Activated T-cell treated with anti-CD3 and anti-CD28 coated beads, Interleukin-2, amount 50 U/mL, for 24 hours (primary cell): ENCODE results near the gene MSI2.

Experiments used
- DNase-seq: peaks from one replicate; pipeline ENCODE4 v3.0.0-alpha.2; 2020
- H3K27ac Mint-ChIP-seq: 2 replicates; pipeline ENCODE4 v1.8.0; 2020; ENCODE audit warnings: mild to moderate bottlenecking, mixed read lengths
- H3K27me3 Mint-ChIP-seq: 2 replicates; pipeline ENCODE4 v1.8.0; 2020; ENCODE audit warnings: mixed read lengths
- H3K36me3 Mint-ChIP-seq: 2 replicates; pipeline ENCODE4 v1.8.0; 2020; ENCODE audit warnings: low read depth, mixed read lengths
- H3K4me1 Mint-ChIP-seq: 2 replicates; pipeline ENCODE4 v1.8.0; 2020; ENCODE audit warnings: low read depth, mixed read lengths
- H3K4me3 Mint-ChIP-seq: 2 replicates; pipeline ENCODE4 v1.8.0; 2020; ENCODE audit warnings: mild to moderate bottlenecking, moderate library complexity, mixed read lengths
- H3K9me3 Mint-ChIP-seq: 2 replicates; pipeline ENCODE4 v1.8.0; 2020; ENCODE audit warnings: mixed read lengths

MSI2 gene

GRCh38 chr17:57466017-57466471 is 209.7 kb downstream of the MSI2 start:
- Mint-ChIP-seq H3K36me3 (peaks cover 12% of the 10 kb centered on the region), H3K9me3 (no peaks in the 10 kb centered on the region), H3K4me3 (no peak overlapping the region), H3K27ac (no peak overlapping the region), H3K27me3 (no peaks in the 10 kb centered on the region), H3K4me1 (peaks cover 68% of the 10 kb centered on the region)
- DNase-seq: no peak

- H3K27me3 Mint-ChIP-seq: no peaks in the 10 kb centered on the region
- no peaks in the 10 kb centered on the region for H3K9me3 Mint-ChIP-seq
- H3K36me3 Mint-ChIP-seq: peaks cover 12% of the 10 kb centered on the region
- no peak overlapping the region for H3K4me3 Mint-ChIP-seq
- no peak for DNase-seq
- H3K4me1 Mint-ChIP-seq: peaks cover 63% of the 10 kb centered on the region
- H3K27ac Mint-ChIP-seq: no peak overlapping the region
Observed at GRCh38 chr17:57466521-57466920, 210.2 kb downstream of the MSI2 start.

- H3K27ac Mint-ChIP-seq: no peak overlapping the region
Observed at GRCh38 chr17:57467226-57467625, 210.9 kb downstream of the MSI2 start.

GRCh38 chr17:57467801-57468200 is 211.5 kb downstream of the MSI2 start:
- Mint-ChIP-seq H3K4me1 (peaks cover 52% of the 10 kb centered on the region), H3K4me3 (no peak overlapping the region), H3K36me3 (peaks cover 11% of the 10 kb centered on the region), H3K27ac (no peak overlapping the region), H3K9me3 (no peaks in the 10 kb centered on the region), H3K27me3 (no peaks in the 10 kb centered on the region)
- DNase-seq: no peak

More at GRCh38 chr17:57467226-57467625, 210.9 kb downstream of the MSI2 start:
- no peaks in the 10 kb centered on the region for H3K27me3 Mint-ChIP-seq
- H3K4me1 Mint-ChIP-seq: peaks cover 56% of the 10 kb centered on the region
- no peaks in the 10 kb centered on the region for H3K9me3 Mint-ChIP-seq
- peaks cover 12% of the 10 kb centered on the region for H3K36me3 Mint-ChIP-seq
- DNase-seq: no peak
- no peak overlapping the region for H3K4me3 Mint-ChIP-seq

GRCh38 chr17:57468932-57469775 is 212.8 kb downstream of the MSI2 start:
- no peak for DNase-seq
- H3K4me3 Mint-ChIP-seq: no peak overlapping the region
- H3K27ac Mint-ChIP-seq: peak overlapping the region; percentile 76
- peaks cover 9% of the 10 kb centered on the region for H3K36me3 Mint-ChIP-seq
- H3K27me3 Mint-ChIP-seq: no peaks in the 10 kb centered on the region
- peaks cover 43% of the 10 kb centered on the region for H3K4me1 Mint-ChIP-seq
- no peaks in the 10 kb centered on the region for H3K9me3 Mint-ChIP-seq

GRCh38 chr17:57470906-57471305 is 214.6 kb downstream of the MSI2 start:
- Mint-ChIP-seq H3K27ac (no peak overlapping the region), H3K36me3 (peaks cover 3% of the 10 kb centered on the region), H3K4me1 (peaks cover 29% of the 10 kb centered on the region), H3K27me3 (no peaks in the 10 kb centered on the region), H3K9me3 (no peaks in the 10 kb centered on the region), H3K4me3 (no peak overlapping the region)
- no peak for DNase-seq

- Mint-ChIP-seq H3K36me3 (peaks cover 3% of the 10 kb centered on the region), H3K27me3 (no peaks in the 10 kb centered on the region), H3K9me3 (no peaks in the 10 kb centered on the region), H3K4me3 (no peak overlapping the region), H3K4me1 (peaks cover 29% of the 10 kb centered on the region), H3K27ac (no peak overlapping the region)
- no peak for DNase-seq
Observed at GRCh38 chr17:57471868-57472368, 215.6 kb downstream of the MSI2 start.

- H3K4me1 Mint-ChIP-seq: peaks cover 21% of the 10 kb centered on the region
- H3K4me3 Mint-ChIP-seq: no peak overlapping the region
- no peaks in the 10 kb centered on the region for H3K9me3 Mint-ChIP-seq
- no peak overlapping the region for H3K27ac Mint-ChIP-seq
- no peak for DNase-seq
- H3K36me3 Mint-ChIP-seq: peaks cover 9% of the 10 kb centered on the region
- H3K27me3 Mint-ChIP-seq: no peaks in the 10 kb centered on the region
Observed at GRCh38 chr17:57475796-57476195, 219.5 kb downstream of the MSI2 start.

- H3K4me3 Mint-ChIP-seq: no peak overlapping the region
- H3K27ac Mint-ChIP-seq: no peak overlapping the region
- peaks cover 9% of the 10 kb centered on the region for H3K36me3 Mint-ChIP-seq
- H3K9me3 Mint-ChIP-seq: no peaks in the 10 kb centered on the region
- DNase-seq: no peak
- peaks cover 29% of the 10 kb centered on the region for H3K4me1 Mint-ChIP-seq
- no peaks in the 10 kb centered on the region for H3K27me3 Mint-ChIP-seq
Observed at GRCh38 chr17:57477522-57478362, 221.4 kb downstream of the MSI2 start.

GRCh38 chr17:57478478-57479250 is 222.3 kb downstream of the MSI2 start:
- Mint-ChIP-seq H3K9me3 (no peaks in the 10 kb centered on the region), H3K27ac (no peak overlapping the region), H3K4me3 (no peak overlapping the region), H3K27me3 (no peaks in the 10 kb centered on the region), H3K4me1 (peaks cover 34% of the 10 kb centered on the region), H3K36me3 (peaks cover 9% of the 10 kb centered on the region)
- no peak for DNase-seq

- Mint-ChIP-seq H3K27me3 (no peaks in the 10 kb centered on the region), H3K36me3 (peaks cover 5% of the 10 kb centered on the region), H3K27ac (peak overlapping the region; percentile 42), H3K4me1 (peaks cover 49% of the 10 kb centered on the region), H3K4me3 (no peak overlapping the region), H3K9me3 (no peaks in the 10 kb centered on the region)
- no peak for DNase-seq
Observed at GRCh38 chr17:57480438-57481196, 224.3 kb downstream of the MSI2 start.

GRCh38 chr17:57481910-57482391 is 225.6 kb downstream of the MSI2 start:
- Mint-ChIP-seq H3K27ac (no peak overlapping the region), H3K9me3 (no peaks in the 10 kb centered on the region), H3K4me3 (no peak overlapping the region), H3K27me3 (no peaks in the 10 kb centered on the region), H3K36me3 (peaks cover 5% of the 10 kb centered on the region), H3K4me1 (peaks cover 62% of the 10 kb centered on the region)
- DNase-seq: no peak

- no peak for DNase-seq
- Mint-ChIP-seq H3K9me3 (no peaks in the 10 kb centered on the region), H3K27ac (no peak overlapping the region), H3K36me3 (peaks cover 5% of the 10 kb centered on the region), H3K27me3 (no peaks in the 10 kb centered on the region), H3K4me1 (peaks cover 67% of the 10 kb centered on the region), H3K4me3 (no peak overlapping the region)
Observed at GRCh38 chr17:57482657-57483056, 226.3 kb downstream of the MSI2 start.
